Upper lobe of left lung (tissue), 6 donors: ENCODE data around the gene SYNE2. TPM values are rescaled to one million over a fixed set of nuclear protein-coding genes. Genes with fewer than 3 reads are reported as not detected.

Experiments
- ATAC-seq, 2 donors: fragments of 200-7000 bp; cut with Tn5 transposase; one replicate each; pipeline ENCODE4 v1.9.1; 2022; ENCODE audit warnings: mild to moderate bottlenecking in 2 of 2, moderate library complexity in 2 of 2; ENCODE audit not compliant: low FRiP score in 2 of 2
- DNase-seq, 2 donors: peaks; one replicate each; pipeline ENCODE4 v3.0.0-alpha.2; 2019 to 2020
- H3K27ac ChIP-seq, 4 donors: fragments of 200-600 bp; sonication (generic); one replicate each; pipeline ENCODE4 v1.5.1; 2016 to 2019
- H3K27me3 ChIP-seq, 4 donors: fragments of 200-600 bp; sonication (generic); one replicate each; pipeline ENCODE4 v1.5.1; 2017 to 2019
- H3K36me3 ChIP-seq, 4 donors: fragments of 200-600 bp; sonication (generic); one replicate each; pipeline ENCODE4 v1.5.1; 2016 to 2019
- H3K4me1 ChIP-seq, 4 donors: fragments of 200-600 bp; sonication (generic); one replicate each; pipeline ENCODE4 v1.5.1; 2018 to 2019
- H3K4me3 ChIP-seq, 4 donors: fragments of 200-600 bp; sonication (generic); one replicate each; pipeline ENCODE4 v1.5.1; 2017 to 2019; ENCODE audit warnings: mild to moderate bottlenecking in 2 of 4, moderate library complexity in 1 of 4
- H3K9me3 ChIP-seq, 4 donors: fragments of 200-600 bp; sonication (generic); one replicate each; pipeline ENCODE4 v1.5.1; 2018 to 2019
- EP300 ChIP-seq, 4 donors: sonication (generic); formaldehyde crosslinking; IDR thresholded peaks; one replicate each; pipeline ENCODE4 v1.5.1; 2017; ENCODE audit warnings: antibody characterized with exemption in 4 of 4, control low read depth in 2 of 4
- POLR2A ChIP-seq, 4 donors: fragments of 450-650 bp; IDR thresholded peaks; one replicate each; pipeline ENCODE4 v1.5.1; 2016 to 2017; ENCODE audit warnings: antibody characterized with exemption in 4 of 4, mild to moderate bottlenecking in 2 of 4
- POLR2AphosphoS5 ChIP-seq, 2 donors: sonication (generic); formaldehyde crosslinking; IDR thresholded peaks; one replicate each; pipeline ENCODE4 v1.5.1; 2017; ENCODE audit warnings: antibody characterized with exemption in 2 of 2
- WGBS, 2 donors: methylation state at CpG; one replicate each; pipeline ENCODE4 v1.1.5; 2017 to 2018; 5-methylcytosine and 5-hydroxymethylcytosine counted together
- total RNA-seq, 6 donors: library from RNA; depleted of rRNA in 4 of 6; stranded (reverse); fragments of >200 nt in 4 of 6; gene quantifications; one replicate each; pipeline versions ENCODE4 v1.1.0 to v1.2.1, GENCODE V29; 2016 to 2021
- TF ChIP-seq, protein P1 (sequence below), 6 experiments: fragments of 450-650 bp in 4 of 6; fragments of 200-600 bp in 2 of 6; sonication (generic) in 2 of 6; IDR thresholded peaks; one replicate each; pipeline ENCODE4 v1.5.1; 2016 to 2019; ENCODE audit warnings: antibody characterized with exemption in 6 of 6
- donor health status: DM: no; HTN: no; CAD: no; lungs with moderate emphysema.
- donor health status: DM: no; HTN: yes; CAD: no; lungs with severe emphysema.

SYNE2 gene
- total RNA-seq, 6 donors from 2014 or later, result 75.8 to 439 (median 234) TPM

GRCh38 chr14:64191756-64192155 lies 339.0 kb downstream of the SYNE2 start:
- WGBS, 2 donors, result 70 to 78% methylated on average over 2 of the region's 2 CpGs
- Histone ChIP-seq H3K27me3 (no peaks in the 10 kb centered on the region), H3K4me3 (no peak overlapping the region), H3K36me3 (peaks cover 6 to 37% (median 14%) of the 10 kb centered on the region in 4 donors), H3K27ac (no peak overlapping the region), H3K9me3 (no peaks in the 10 kb centered on the region), H3K4me1 (peaks cover 0 to 9% (median 6%) of the 10 kb centered on the region in 4 donors)
- ATAC-seq (no peak), DNase-seq (no peak)
- TF ChIP-seq, protein P1, sequence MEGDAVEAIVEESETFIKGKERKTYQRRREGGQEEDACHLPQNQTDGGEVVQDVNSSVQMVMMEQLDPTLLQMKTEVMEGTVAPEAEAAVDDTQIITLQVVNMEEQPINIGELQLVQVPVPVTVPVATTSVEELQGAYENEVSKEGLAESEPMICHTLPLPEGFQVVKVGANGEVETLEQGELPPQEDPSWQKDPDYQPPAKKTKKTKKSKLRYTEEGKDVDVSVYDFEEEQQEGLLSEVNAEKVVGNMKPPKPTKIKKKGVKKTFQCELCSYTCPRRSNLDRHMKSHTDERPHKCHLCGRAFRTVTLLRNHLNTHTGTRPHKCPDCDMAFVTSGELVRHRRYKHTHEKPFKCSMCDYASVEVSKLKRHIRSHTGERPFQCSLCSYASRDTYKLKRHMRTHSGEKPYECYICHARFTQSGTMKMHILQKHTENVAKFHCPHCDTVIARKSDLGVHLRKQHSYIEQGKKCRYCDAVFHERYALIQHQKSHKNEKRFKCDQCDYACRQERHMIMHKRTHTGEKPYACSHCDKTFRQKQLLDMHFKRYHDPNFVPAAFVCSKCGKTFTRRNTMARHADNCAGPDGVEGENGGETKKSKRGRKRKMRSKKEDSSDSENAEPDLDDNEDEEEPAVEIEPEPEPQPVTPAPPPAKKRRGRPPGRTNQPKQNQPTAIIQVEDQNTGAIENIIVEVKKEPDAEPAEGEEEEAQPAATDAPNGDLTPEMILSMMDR (IDR thresholded peaks at IDR 0.05), result no peak
- TF ChIP-seq POLR2AphosphoS5 (IDR thresholded peaks at IDR 0.05) (no peak), POLR2A (IDR thresholded peaks at IDR 0.05) (no peak), EP300 (IDR thresholded peaks at IDR 0.05) (no peak)

DNA sequence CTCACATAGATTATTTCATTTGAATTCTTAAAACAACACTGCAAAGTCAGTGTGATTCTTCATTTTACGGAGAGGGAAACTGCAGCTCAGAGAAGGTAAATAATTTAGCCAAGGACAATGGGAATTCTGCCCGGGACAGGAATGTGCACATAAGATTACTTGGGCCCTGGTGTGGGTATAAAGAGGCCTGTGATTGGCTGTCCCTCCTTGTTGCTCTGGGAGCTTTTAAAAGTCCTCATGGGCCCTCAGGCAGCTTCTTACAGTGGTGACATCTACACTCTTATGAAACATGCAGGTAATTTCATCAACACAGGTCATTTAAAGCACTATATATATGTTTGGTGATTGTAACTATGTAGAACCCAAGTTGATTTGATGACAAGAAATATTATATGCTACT lies 341.0 kb downstream of the SYNE2 start:
- H3K27ac ChIP-seq, result peak overlapping the region in 1 of 4 donors; percentile 6
- DNase-seq (peak in 1 of 2 donors; percentile 54), ATAC-seq (peak in 1 of 2 donors; percentile 42)
- H3K4me1 ChIP-seq, result peaks cover 0 to 13% (median 10%) of the 10 kb centered on the region in 4 donors
- no peaks in the 10 kb centered on the region for H3K9me3 ChIP-seq
- H3K27me3 ChIP-seq, result no peaks in the 10 kb centered on the region
- H3K4me3 ChIP-seq, result no peak overlapping the region
- no peak for TF ChIP-seq EP300 (IDR thresholded peaks at IDR 0.05)
- no peak for TF ChIP-seq POLR2AphosphoS5 (IDR thresholded peaks at IDR 0.05)
- TF ChIP-seq, protein P1 (IDR thresholded peaks at IDR 0.05), result no peak
- no peak for TF ChIP-seq POLR2A (IDR thresholded peaks at IDR 0.05)
- peaks cover 5 to 31% (median 10%) of the 10 kb centered on the region in 4 donors for H3K36me3 ChIP-seq
- WGBS, 2 donors, result 53 to 58% methylated on average over 2 of the region's 2 CpGs

- no peaks in the 10 kb centered on the region for H3K27me3 ChIP-seq
- 70 to 75% methylated on average over 3 of the region's 3 CpGs for WGBS, 2 donors
- no peak overlapping the region for H3K4me3 ChIP-seq
- H3K9me3 ChIP-seq, result no peaks in the 10 kb centered on the region
- H3K36me3 ChIP-seq, result peaks cover under 1 to 27% (median 9%) of the 10 kb centered on the region in 4 donors
- TF ChIP-seq EP300 (IDR thresholded peaks at IDR 0.05) (no peak), POLR2AphosphoS5 (IDR thresholded peaks at IDR 0.05) (no peak), POLR2A (IDR thresholded peaks at IDR 0.05) (no peak)
- TF ChIP-seq, protein P1 (IDR thresholded peaks at IDR 0.05), result no peak
- H3K27ac ChIP-seq, result peak overlapping the region in 1 of 4 donors; percentile 6
- DNase-seq (no peak), ATAC-seq (no peak)
- peaks cover 0 to 13% (median 10%) of the 10 kb centered on the region in 4 donors for H3K4me1 ChIP-seq
Measured at GRCh38 chr14:64194404-64194803, 341.6 kb downstream of the SYNE2 start.

DNA sequence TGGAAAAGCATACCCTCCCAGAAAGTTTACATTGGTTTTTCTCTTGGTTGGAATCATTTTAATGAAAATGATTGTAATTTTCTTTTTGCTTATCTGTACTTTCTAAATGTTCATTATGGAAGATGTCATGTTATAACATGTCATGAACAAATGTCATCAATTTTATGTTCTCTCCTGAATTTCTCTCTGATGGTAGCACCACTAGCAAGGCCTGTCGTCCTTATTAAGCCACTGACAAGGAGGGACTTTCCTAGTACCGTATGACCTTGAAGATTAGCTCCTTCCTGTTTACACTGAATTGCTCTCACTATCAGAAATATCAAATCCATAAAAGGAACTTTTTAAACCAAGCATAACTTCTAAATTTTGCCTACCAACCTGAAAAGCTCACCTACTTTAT lies 342.4 kb downstream of the SYNE2 start:
- H3K27me3 ChIP-seq, result no peaks in the 10 kb centered on the region
- H3K4me3 ChIP-seq, result no peak overlapping the region
- ATAC-seq, result no peak
- no peak for DNase-seq
- H3K4me1 ChIP-seq, result peaks cover 0 to 13% (median 12%) of the 10 kb centered on the region in 4 donors
- no peak overlapping the region for H3K27ac ChIP-seq
- H3K9me3 ChIP-seq, result no peaks in the 10 kb centered on the region
- 40 to 43% methylated on average over 2 of the region's 2 CpGs for WGBS, 2 donors
- H3K36me3 ChIP-seq, result peaks cover 0 to 19% (median 6%) of the 10 kb centered on the region in 4 donors
- TF ChIP-seq POLR2A (IDR thresholded peaks at IDR 0.05) (no peak), EP300 (IDR thresholded peaks at IDR 0.05) (no peak), POLR2AphosphoS5 (IDR thresholded peaks at IDR 0.05) (no peak)
- TF ChIP-seq, protein P1 (IDR thresholded peaks at IDR 0.05), result no peak

DNA sequence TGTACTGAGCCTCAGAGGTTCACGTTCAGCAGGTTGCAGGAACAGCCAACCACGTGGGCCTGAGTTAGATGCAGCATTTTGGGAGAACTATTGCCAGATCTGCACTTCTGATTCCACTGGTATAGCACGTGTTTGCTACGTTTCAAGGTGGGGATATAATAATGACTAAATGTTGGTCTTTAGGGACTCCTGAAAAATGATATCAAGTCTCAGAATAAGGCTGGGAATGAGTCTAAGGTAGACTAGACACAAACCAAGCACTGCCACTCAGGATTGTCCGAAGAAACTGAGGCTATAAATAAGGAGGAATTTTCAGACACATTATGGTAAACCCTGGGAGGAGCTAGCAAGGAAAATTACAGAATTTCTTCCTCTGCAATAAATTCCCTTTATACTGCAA lies 343.3 kb downstream of the SYNE2 start:
- H3K4me1 ChIP-seq, result peaks cover 0 to 21% (median 16%) of the 10 kb centered on the region in 4 donors
- H3K4me3 ChIP-seq, result no peak overlapping the region
- 84 to 87% methylated on average over 5 of the region's 5 CpGs for WGBS, 2 donors
- no peaks in the 10 kb centered on the region for H3K9me3 ChIP-seq
- H3K27me3 ChIP-seq, result no peaks in the 10 kb centered on the region
- ATAC-seq, result no peak
- no peak overlapping the region for H3K27ac ChIP-seq
- TF ChIP-seq POLR2AphosphoS5 (IDR thresholded peaks at IDR 0.05) (no peak), POLR2A (IDR thresholded peaks at IDR 0.05) (no peak), EP300 (IDR thresholded peaks at IDR 0.05) (no peak)
- TF ChIP-seq, protein P1 (IDR thresholded peaks at IDR 0.05), result no peak
- DNase-seq, result no peak
- peaks cover 0 to 14% (median 2%) of the 10 kb centered on the region in 4 donors for H3K36me3 ChIP-seq
